OCI-LY3 (cell line): Measurements from ENCODE around the gene PNMA6F.
A peak's percentile ranks its signal among the peaks of the same experiment; 100 is the strongest.

Experiments
- H2AFZ ChIP-seq: fragments of 200-600, 300-600 bp; shearing (Covaris generic); 2 replicates; pipeline ENCODE4 v1.6.0; 2014; ENCODE audit warnings: antibody characterized with exemption, low read depth, low read length
- H3K27ac ChIP-seq: fragments of 200-600, 300-600 bp; sonication (generic); 2 replicates; pipeline ENCODE4 v1.5.1; 2014; ENCODE audit warnings: mild to moderate bottlenecking, low read length, moderate library complexity, mixed read lengths
- H3K27me3 ChIP-seq: fragments of 200-600, 300-600 bp; sonication (generic); 2 replicates; pipeline ENCODE4 v1.6.1; 2014; ENCODE audit warnings: low read depth, low read length, mixed read lengths
- H3K36me3 ChIP-seq: fragments of 200-600, 300-600 bp; sonication (generic); replicated peaks from 2 replicates; pipeline ENCODE3; 2014; ENCODE audit warnings: low read depth, low read length, mixed read lengths
- H3K4me1 ChIP-seq: fragments of 300-600, 200-600 bp; sonication (generic); 2 replicates; pipeline ENCODE4 v1.6.1; 2014; ENCODE audit warnings: low read length, mixed read lengths
- H3K4me2 ChIP-seq: fragments of 200-600, 300-600 bp; sonication (generic); 2 replicates; pipeline ENCODE4 v1.6.1; 2014; ENCODE audit warnings: low read length, mixed read lengths
- H3K4me3 ChIP-seq: fragments of 300-600, 200-600 bp; sonication (generic); 2 replicates; pipeline ENCODE4 v1.5.1; 2014; ENCODE audit warnings: antibody characterized with exemption, mild to moderate bottlenecking, low read length, moderate library complexity
- H3K79me2 ChIP-seq: fragments of 300-600, 200-600 bp; shearing (Covaris generic); 2 replicates; pipeline ENCODE4 v1.6.1; 2014; ENCODE audit warnings: mild to moderate bottlenecking, low read length, mixed read lengths
- H3K9ac ChIP-seq: fragments of 300-600, 200-600 bp; shearing (Covaris generic); 2 replicates; pipeline ENCODE4 v1.6.0; 2014; ENCODE audit warnings: mild to moderate bottlenecking, low read length, moderate library complexity
- H3K9me3 ChIP-seq: fragments of 200-600, 300-600 bp; shearing (Covaris generic); 2 replicates; pipeline ENCODE4 v1.6.1; 2014; ENCODE audit warnings: low read length, mixed read lengths; ENCODE audit not compliant: insufficient read depth
- H4K20me1 ChIP-seq: fragments of 200-600, 300-600 bp; sonication (generic); 2 replicates; pipeline ENCODE4 v1.6.1; 2016; ENCODE audit warnings: low read length, mixed read lengths; ENCODE audit not compliant: insufficient read depth
- CTCF ChIP-seq: fragments of 200-600, 300-600 bp; sonication (generic); IDR thresholded peaks from 2 replicates; pipeline ENCODE4 v1.5.1; 2014; ENCODE audit warnings: antibody characterized with exemption, low read length, low read depth
- EZH2phosphoT487 ChIP-seq: fragments of 200-600 bp; shearing (Covaris generic); IDR thresholded peaks from 2 replicates; pipeline ENCODE4 v1.6.1; 2018; ENCODE audit warnings: antibody characterized with exemption, mixed run types, low read depth

Gene PNMA6F

GRCh38 chrX:153339662-153340061 is 18.1 kb upstream of the PNMA6F start:
- Histone ChIP-seq H3K36me3 (peaks cover 71% of the 10 kb centered on the region), H3K79me2 (peaks cover 100% of the 10 kb centered on the region), H3K4me1 (peaks cover 33% of the 10 kb centered on the region), H3K9ac (no peak overlapping the region), H3K4me3 (no peak overlapping the region), H4K20me1 (peaks cover 87% of the 10 kb centered on the region), H3K9me3 (no peaks in the 10 kb centered on the region), H3K27me3 (no peaks in the 10 kb centered on the region), H3K4me2 (no peak overlapping the region), H2AFZ (no peak overlapping the region), H3K27ac (no peak overlapping the region)
- no peak for TF ChIP-seq CTCF
- TF ChIP-seq EZH2phosphoT487 = no peak

GRCh38 chrX:153338836-153339235 is 17.3 kb upstream of the PNMA6F start:
- H3K4me2 ChIP-seq = no peak overlapping the region
- no peak overlapping the region for H3K9ac ChIP-seq
- no peak overlapping the region for H3K4me3 ChIP-seq

GRCh38 chrX:153336988-153337387 is 15.4 kb upstream of the PNMA6F start:
- Histone ChIP-seq H3K4me3 (peak overlapping the region; percentile 100), H3K9me3 (no peaks in the 10 kb centered on the region), H3K9ac (no peak overlapping the region; the same call in 1 of the 2 replicates), H2AFZ (no peak overlapping the region), H3K4me2 (peak overlapping the region; percentile 93), H3K27ac (peak overlapping the region; percentile 86), H3K79me2 (peaks cover 80% of the 10 kb centered on the region), H3K4me1 (peaks cover 36% of the 10 kb centered on the region), H4K20me1 (peaks cover 62% of the 10 kb centered on the region), H3K36me3 (peaks cover 50% of the 10 kb centered on the region), H3K27me3 (no peaks in the 10 kb centered on the region)
- TF ChIP-seq EZH2phosphoT487 = no peak
- no peak for TF ChIP-seq CTCF

More at GRCh38 chrX:153338836-153339235, 17.3 kb upstream of the PNMA6F start:
- H3K27me3 ChIP-seq = no peaks in the 10 kb centered on the region
- H4K20me1 ChIP-seq = peaks cover 80% of the 10 kb centered on the region
- peaks cover 64% of the 10 kb centered on the region for H3K36me3 ChIP-seq
- no peak for TF ChIP-seq EZH2phosphoT487
- TF ChIP-seq CTCF = no peak
- H3K9me3 ChIP-seq = no peaks in the 10 kb centered on the region
- peaks cover 33% of the 10 kb centered on the region for H3K4me1 ChIP-seq
- H3K27ac ChIP-seq = no peak overlapping the region
- H3K79me2 ChIP-seq = peaks cover 99% of the 10 kb centered on the region
- H2AFZ ChIP-seq = no peak overlapping the region

- H4K20me1 ChIP-seq = peaks cover 55% of the 10 kb centered on the region
- no peaks in the 10 kb centered on the region for H3K9me3 ChIP-seq
- H3K9ac ChIP-seq = peak overlapping the region; percentile 97
- peak overlapping the region; percentile 93 for H3K4me2 ChIP-seq
- peaks cover 73% of the 10 kb centered on the region for H3K79me2 ChIP-seq
- H3K4me3 ChIP-seq = peak overlapping the region; percentile 100
- peak overlapping the region; percentile 86 for H3K27ac ChIP-seq
- H3K4me1 ChIP-seq = peaks cover 36% of the 10 kb centered on the region
- H3K36me3 ChIP-seq = peaks cover 44% of the 10 kb centered on the region
- H2AFZ ChIP-seq = no peak overlapping the region
- TF ChIP-seq EZH2phosphoT487 (no peak), CTCF (no peak)
- H3K27me3 ChIP-seq = no peaks in the 10 kb centered on the region
Observed at GRCh38 chrX:153336121-153336894, 14.7 kb upstream of the PNMA6F start.
